ENCODE data around the gene MARCHF10.

- TF ChIP-seq, protein P1, sequence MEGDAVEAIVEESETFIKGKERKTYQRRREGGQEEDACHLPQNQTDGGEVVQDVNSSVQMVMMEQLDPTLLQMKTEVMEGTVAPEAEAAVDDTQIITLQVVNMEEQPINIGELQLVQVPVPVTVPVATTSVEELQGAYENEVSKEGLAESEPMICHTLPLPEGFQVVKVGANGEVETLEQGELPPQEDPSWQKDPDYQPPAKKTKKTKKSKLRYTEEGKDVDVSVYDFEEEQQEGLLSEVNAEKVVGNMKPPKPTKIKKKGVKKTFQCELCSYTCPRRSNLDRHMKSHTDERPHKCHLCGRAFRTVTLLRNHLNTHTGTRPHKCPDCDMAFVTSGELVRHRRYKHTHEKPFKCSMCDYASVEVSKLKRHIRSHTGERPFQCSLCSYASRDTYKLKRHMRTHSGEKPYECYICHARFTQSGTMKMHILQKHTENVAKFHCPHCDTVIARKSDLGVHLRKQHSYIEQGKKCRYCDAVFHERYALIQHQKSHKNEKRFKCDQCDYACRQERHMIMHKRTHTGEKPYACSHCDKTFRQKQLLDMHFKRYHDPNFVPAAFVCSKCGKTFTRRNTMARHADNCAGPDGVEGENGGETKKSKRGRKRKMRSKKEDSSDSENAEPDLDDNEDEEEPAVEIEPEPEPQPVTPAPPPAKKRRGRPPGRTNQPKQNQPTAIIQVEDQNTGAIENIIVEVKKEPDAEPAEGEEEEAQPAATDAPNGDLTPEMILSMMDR (IDR thresholded peaks at IDR 0.05) = no peak
- no peak for TF ChIP-seq EP300 (IDR thresholded peaks at IDR 0.05)
Measured at GRCh38 chr17:62760945-62761267, 47.2 kb downstream of the MARCHF10 start.
